GM18505 (cell line): Measurements from ENCODE around the gene MGMT.
A peak's percentile ranks its signal among the peaks of the same experiment; 100 is the strongest.
"Not testable (repeated sequence)": the region's sequence is repeated elsewhere in the genome, so short reads cannot be mapped to it uniquely, and the experiment has no call there.

Experiments used
- ATAC-seq: cut with Tn5 transposase; IDR thresholded peaks from one replicate; pipeline ENCODE4 v1.9.1; 2021; ENCODE audit not compliant: unreplicated experiment
- POLR2A ChIP-seq: IDR thresholded peaks from 4 replicates; pipeline ENCODE4 v1.6.1; 2011; ENCODE audit warnings: borderline replicate concordance; ENCODE audit not compliant: insufficient read depth, insufficient read length; ENCODE audit errors: extremely low read depth

The MGMT gene

DNA sequence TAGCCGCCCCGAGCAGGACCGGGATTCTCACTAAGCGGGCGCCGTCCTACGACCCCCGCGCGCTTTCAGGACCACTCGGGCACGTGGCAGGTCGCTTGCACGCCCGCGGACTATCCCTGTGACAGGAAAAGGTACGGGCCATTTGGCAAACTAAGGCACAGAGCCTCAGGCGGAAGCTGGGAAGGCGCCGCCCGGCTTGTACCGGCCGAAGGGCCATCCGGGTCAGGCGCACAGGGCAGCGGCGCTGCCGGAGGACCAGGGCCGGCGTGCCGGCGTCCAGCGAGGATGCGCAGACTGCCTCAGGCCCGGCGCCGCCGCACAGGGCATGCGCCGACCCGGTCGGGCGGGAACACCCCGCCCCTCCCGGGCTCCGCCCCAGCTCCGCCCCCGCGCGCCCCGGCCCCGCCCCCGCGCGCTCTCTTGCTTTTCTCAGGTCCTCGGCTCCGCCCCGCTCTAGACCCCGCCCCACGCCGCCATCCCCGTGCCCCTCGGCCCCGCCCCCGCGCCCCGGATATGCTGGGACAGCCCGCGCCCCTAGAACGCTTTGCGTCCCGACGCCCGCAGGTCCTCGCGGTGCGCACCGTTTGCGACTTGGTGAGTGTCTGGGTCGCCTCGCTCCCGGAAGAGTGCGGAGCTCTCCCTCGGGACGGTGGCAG, at the start of gene MGMT:
TSS of gene MGMT (plus strand) at position 539 of the 656 bp plus-strand sequence.
- ATAC-seq, result peak; percentile 95

GRCh38 chr10:129417870-129418269, 49.2 kb upstream of the MGMT start:
- ATAC-seq, result no peak
- TF ChIP-seq POLR2A, result no peak

More for the DNA sequence above, at the start of gene MGMT:
- peak; percentile 92 for TF ChIP-seq POLR2A

GRCh38 chr10:129418496-129419225, 48.4 kb upstream of the MGMT start:
- TF ChIP-seq POLR2A, result no peak
- ATAC-seq, result no peak

DNA sequence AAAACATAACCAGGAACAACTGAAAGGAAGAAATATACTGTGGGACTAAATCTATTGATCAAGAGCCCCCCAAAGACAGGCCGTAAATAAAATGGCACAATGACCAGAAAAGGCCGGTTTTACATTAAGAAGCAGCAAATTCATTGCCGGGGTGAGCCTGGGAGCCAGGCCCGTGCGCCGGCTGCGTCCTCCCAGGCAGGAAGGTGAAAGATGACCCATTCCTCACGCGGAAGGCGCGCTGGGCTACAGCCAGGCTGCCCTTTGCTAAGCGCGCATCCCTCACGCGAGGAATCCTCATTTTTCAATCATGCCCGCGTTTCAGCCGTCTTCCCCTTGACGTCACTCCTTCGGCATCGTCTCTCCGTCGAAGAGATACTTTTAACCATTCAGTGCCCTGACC, 47.6 kb upstream of the MGMT start:
- TF ChIP-seq POLR2A, result no peak
- ATAC-seq, result no peak

- ATAC-seq, result no peak
- no peak for TF ChIP-seq POLR2A
Observed at GRCh38 chr10:129421399-129422010, 45.5 kb upstream of the MGMT start.

GRCh38 chr10:129424978-129425377, 42.1 kb upstream of the MGMT start:
- no peak for TF ChIP-seq POLR2A
- no peak for ATAC-seq

DNA sequence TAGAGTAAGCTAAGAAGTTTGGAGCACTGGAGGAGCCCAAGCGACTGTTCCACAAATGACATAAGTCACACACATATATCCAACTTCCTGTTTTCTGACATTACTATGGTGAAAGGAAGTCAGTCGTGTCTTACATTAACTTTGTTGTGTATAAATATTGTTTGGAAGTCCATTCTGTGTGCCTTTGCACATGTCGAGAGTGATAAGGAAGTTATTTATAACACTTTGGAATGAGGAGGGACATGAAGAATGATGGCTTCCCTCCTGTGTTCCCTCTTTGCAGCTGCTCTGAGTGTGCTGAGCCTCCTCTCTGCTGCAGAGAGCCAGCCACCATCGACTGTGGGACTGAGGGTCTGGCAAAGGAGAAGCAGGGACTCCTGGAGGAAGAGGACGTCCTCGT, 40.4 kb upstream of the MGMT start:
- no peak for ATAC-seq
- no peak for TF ChIP-seq POLR2A

DNA sequence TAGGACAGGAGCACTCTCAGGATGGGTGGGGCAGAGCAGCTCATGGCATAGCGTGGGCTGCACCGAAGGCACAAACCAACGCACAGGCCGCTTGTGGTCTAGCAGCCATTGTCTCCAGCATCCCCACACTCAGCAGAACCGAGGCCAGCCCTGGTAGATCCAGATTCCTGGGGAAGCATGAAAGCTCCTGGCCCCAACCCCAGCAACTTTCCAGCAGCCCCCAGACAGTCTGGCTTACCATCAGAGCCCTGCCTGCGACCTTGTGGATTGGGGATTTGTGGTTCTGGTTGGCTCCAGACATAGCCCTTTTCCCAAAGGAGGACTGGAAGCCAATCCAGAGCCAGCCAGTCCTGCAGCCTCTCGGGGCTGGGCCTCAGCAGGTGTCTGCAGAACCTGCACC, 33.8 kb upstream of the MGMT start:
- ATAC-seq, result no peak
- TF ChIP-seq POLR2A, result no peak

DNA sequence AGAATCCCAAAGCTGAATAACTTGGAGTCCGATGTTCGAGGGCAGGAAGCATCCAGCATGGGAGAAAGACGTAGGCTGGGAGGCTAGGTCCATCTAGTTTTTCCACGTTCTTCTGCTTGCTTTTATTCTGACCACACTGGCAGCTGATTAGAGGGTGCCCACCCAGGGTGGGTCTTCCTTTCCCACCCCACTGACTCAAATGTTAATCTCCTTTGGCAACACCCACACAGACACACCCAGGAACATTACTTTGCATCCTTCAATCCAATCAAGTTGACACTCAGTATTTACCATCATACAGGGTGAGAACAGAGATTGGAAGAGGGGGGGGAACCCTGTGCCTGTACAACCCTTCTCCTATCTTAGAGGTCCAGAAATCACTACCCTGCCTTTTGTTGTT, 31.3 kb upstream of the MGMT start:
- ATAC-seq, result not testable (repeated sequence)

DNA sequence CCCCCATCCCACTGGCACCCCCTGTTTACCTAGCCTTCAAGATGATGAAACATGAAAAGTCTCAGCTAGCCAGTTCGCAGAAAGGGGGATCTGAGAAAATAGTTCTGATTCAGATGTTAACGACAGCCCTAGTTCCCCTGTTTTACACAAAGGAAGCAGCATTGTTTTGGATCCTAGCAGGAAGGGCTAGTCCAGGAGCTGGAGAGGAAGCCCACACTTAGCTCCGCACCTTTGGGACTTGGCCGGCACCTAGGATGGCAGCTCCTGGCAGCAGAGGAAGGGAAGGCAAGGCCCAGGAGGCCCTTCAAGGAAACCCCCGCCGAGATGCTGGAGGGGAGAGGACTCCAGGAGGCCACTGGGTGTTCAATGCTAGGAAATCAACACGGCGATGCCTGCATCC, 29.0 kb upstream of the MGMT start:
- TF ChIP-seq POLR2A, result no peak

GRCh38 chr10:129440247-129440646, 26.8 kb upstream of the MGMT start:
- ATAC-seq, result no peak
- TF ChIP-seq POLR2A, result no peak

More for the DNA sequence above, 29.0 kb upstream of the MGMT start:
- no peak for ATAC-seq

DNA sequence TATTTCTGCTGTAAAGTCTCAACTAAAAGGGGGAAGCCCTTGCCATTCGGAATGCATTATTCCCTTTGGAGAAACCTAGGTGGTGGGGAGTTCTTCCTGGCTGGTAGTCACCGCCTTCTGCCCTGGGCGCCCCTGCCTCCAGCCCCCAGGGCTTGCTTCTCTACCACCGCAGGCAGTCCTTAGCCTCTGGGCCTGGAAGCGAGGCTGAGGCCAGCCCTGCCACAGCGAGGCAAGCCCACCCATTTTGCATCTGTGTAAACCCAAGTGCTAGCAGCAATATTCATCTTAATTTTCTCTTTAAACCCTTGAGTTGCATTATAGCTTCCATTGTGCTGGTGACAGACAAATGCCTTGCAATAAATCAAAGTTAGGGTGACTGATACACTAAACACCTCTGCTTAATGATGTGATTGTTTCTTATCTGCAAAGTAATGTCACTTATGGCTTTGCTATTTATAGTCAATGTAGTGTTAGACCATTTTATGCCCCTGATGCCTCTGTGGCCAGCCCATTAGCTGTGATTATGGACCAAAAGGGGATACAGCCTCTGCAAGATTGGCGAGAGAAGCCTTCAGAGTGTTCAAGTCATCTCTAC, 26.2 kb upstream of the MGMT start:
- no peak for ATAC-seq
- no peak for TF ChIP-seq POLR2A

DNA sequence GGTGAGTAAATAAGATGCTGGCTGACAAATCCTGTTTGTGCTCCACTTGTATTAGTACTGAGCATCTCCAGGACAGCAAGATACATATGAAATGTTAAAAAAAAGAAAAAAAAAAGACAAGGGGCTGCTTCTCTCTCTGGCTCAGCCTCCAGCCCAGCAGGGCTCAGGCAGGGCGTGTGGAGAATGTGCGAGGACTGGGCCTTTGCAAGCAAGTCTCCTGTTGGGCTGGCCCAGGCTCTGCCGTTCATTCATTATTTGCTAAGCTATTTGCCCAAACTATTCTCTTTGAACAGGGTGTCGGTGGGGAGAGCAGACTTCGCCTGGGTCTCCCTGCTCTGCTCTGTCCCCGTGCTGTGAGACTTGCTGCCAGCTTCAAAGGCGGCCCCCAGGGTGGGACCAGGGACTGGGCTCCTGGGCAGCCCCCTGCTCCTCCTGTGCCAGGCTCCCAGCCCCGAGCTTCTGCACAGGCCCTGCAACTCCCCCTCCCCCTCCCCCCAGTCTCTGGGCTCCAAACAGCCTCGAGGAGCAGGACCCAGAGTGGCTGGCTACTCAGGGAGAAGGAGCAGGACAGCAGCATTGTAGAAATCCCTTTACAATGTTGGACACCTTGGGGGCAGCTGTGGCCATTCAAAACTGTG, 25.6 kb upstream of the MGMT start:
- no peak for TF ChIP-seq POLR2A
- ATAC-seq, result no peak
